Panc1 (cell line): ENCODE results near the gene FAM76A. TPM values are rescaled to one million over a fixed set of nuclear protein-coding genes. Genes with fewer than 3 reads are reported as not detected.

Experiments used
- ATAC-seq: fragments of 200-7000 bp; cut with Tn5 transposase; 2 replicates; pipeline ENCODE4 v1.9.1; 2020; ENCODE audit warnings: mild to moderate bottlenecking, moderate library complexity
- BruUV-seq: library from RNA; stranded (reverse); fragments of 400-500 nt; replicated peaks from 2 replicates; lab custom pipeline; 2021; lab: Mats Ljungman, UMichigan
- CTCF ChIA-PET: fragments of 300-600 bp; sonication (Branson Sonifier 250); formaldehyde crosslinking; loops from one replicate; lab custom pipeline; 2022; ENCODE audit warnings: antibody characterized with exemption; lab: Charles Lee
- POLR2A ChIA-PET: fragments of 300-600 bp; sonication (Branson Sonifier 250); formaldehyde crosslinking; loops from one replicate; lab custom pipeline; 2022; ENCODE audit warnings: antibody characterized with exemption; lab: Charles Lee
- DNase-seq: peaks from one replicate; pipeline ENCODE4 v3.0.0-alpha.2; 2010; ENCODE audit warnings: low read depth, low spot score
- H3K27ac ChIP-seq: 2 replicates; pipeline ENCODE4 v1.5.1; 2011; ENCODE audit warnings: mild to moderate bottlenecking, low read length, inconsistent platforms
- H3K27me3 ChIP-seq: fragments of 200-500 bp; sonication (Bioruptor generic); 2 replicates; pipeline ENCODE4 v1.6.0; 2014; ENCODE audit warnings: low read length, inconsistent platforms; ENCODE audit not compliant: control insufficient read depth, insufficient read depth
- H3K36me3 ChIP-seq: fragments of 200-500 bp; sonication (Bioruptor generic); 2 replicates; pipeline ENCODE4 v1.5.1; 2014; ENCODE audit warnings: inconsistent platforms, mild to moderate bottlenecking, low read length, moderate library complexity; ENCODE audit not compliant: control insufficient read depth, insufficient read depth
- H3K4me1 ChIP-seq: 2 replicates; pipeline ENCODE4 v1.5.1; 2011; ENCODE audit warnings: inconsistent platforms, mild to moderate bottlenecking, low read length, moderate library complexity; ENCODE audit not compliant: control insufficient read depth, insufficient read depth
- H3K4me3 ChIP-seq, 2 experiments: 2 replicates each; pipeline ENCODE4 v1.5.1; 2011 to 2012; ENCODE audit warnings: low read depth in 2 of 2, low read length in 2 of 2, mild to moderate bottlenecking in 2 of 2, inconsistent platforms in 1 of 2, moderate library complexity in 1 of 2
- H3K9me3 ChIP-seq: fragments of 200-500 bp; sonication (Bioruptor generic); 2 replicates; pipeline ENCODE4 v1.5.1; 2014; ENCODE audit warnings: low read depth, mild to moderate bottlenecking, inconsistent platforms, low read length, moderate library complexity; ENCODE audit not compliant: control insufficient read depth, insufficient read depth
- POLR2AphosphoS5 ChIP-seq: IDR thresholded peaks from 2 replicates; pipeline ENCODE4 v1.6.1; 2012; ENCODE audit warnings: mild to moderate bottlenecking, low read depth, low read length, moderate library complexity
- SIN3A ChIP-seq: IDR thresholded peaks from 2 replicates; pipeline ENCODE4 v1.6.1; 2012; ENCODE audit warnings: low read depth, mild to moderate bottlenecking, low read length, moderate library complexity, borderline replicate concordance; ENCODE audit not compliant: insufficient read depth
- TCF7L2 ChIP-seq: IDR thresholded peaks from 2 replicates; pipeline ENCODE4 v1.6.1; 2011; ENCODE audit warnings: mild to moderate bottlenecking, low read depth, low read length, inconsistent platforms
- in situ Hi-C: cut with HindIII; loops from 2 replicates; pipeline ENCODE4 v1.10.0; 2016; ENCODE audit warnings: low sequenced_read_pairs, low pct_unique_long_range_greater_than_20kb
- intact Hi-C: fragments of 100-400 bp; cut with micrococcal nuclease; formaldehyde crosslinking; loops from one replicate; pipeline ENCODE4 v1.10.0; 2022; ENCODE audit not compliant: unreplicated experiment
- total RNA-seq: library from RNA; stranded (reverse); gene quantifications from one replicate; pipeline ENCODE4 v1.2.1, GENCODE V29; 2021; ENCODE audit not compliant: unreplicated experiment
- TF ChIP-seq, protein P1 (sequence below): fragments of 450-650 bp; IDR thresholded peaks from 2 replicates; pipeline ENCODE4 v1.5.1; 2017; ENCODE audit warnings: mild to moderate bottlenecking
- TF ChIP-seq, protein P2 (sequence below), 2 experiments: IDR thresholded peaks; 2 replicates each; pipeline ENCODE4 v1.6.1; 2011 to 2012; ENCODE audit warnings: low read depth in 2 of 2, control low read depth in 1 of 2, low read length in 1 of 2, mild to moderate bottlenecking in 1 of 2, moderate library complexity in 1 of 2; ENCODE audit not compliant: insufficient read depth in 1 of 2

FAM76A gene
- total RNA-seq, 1 experiment from 2014 or later, result 15.4 TPM

DNA sequence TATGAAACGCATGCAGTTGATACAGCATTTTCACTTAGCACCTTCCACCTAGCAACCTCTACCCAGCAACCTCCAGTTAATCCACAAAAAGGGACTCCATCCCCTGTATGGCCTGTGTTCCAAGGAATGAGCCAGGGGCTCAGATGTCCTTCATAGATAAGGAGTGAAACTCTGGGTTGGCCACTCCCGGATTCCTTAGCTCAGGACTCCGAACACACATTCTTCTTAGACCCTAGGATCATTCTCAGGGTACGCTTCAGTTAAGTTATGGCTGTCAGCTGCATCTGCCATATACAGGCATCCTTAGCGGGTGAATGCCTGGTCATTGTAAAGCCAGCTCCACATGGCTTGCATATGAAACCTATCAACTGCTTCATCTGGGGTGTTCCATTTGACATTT lies 37.9 kb upstream of the FAM76A start:
- intact Hi-C loops, result no loop called here
- DNase-seq, result no peak
- H3K36me3 ChIP-seq, result no peaks in the 10 kb centered on the region
- TF ChIP-seq, protein P1, sequence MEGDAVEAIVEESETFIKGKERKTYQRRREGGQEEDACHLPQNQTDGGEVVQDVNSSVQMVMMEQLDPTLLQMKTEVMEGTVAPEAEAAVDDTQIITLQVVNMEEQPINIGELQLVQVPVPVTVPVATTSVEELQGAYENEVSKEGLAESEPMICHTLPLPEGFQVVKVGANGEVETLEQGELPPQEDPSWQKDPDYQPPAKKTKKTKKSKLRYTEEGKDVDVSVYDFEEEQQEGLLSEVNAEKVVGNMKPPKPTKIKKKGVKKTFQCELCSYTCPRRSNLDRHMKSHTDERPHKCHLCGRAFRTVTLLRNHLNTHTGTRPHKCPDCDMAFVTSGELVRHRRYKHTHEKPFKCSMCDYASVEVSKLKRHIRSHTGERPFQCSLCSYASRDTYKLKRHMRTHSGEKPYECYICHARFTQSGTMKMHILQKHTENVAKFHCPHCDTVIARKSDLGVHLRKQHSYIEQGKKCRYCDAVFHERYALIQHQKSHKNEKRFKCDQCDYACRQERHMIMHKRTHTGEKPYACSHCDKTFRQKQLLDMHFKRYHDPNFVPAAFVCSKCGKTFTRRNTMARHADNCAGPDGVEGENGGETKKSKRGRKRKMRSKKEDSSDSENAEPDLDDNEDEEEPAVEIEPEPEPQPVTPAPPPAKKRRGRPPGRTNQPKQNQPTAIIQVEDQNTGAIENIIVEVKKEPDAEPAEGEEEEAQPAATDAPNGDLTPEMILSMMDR, result no peak
- TF ChIP-seq SIN3A (no peak), TCF7L2 (no peak), POLR2AphosphoS5 (no peak)
- TF ChIP-seq, protein P2, sequence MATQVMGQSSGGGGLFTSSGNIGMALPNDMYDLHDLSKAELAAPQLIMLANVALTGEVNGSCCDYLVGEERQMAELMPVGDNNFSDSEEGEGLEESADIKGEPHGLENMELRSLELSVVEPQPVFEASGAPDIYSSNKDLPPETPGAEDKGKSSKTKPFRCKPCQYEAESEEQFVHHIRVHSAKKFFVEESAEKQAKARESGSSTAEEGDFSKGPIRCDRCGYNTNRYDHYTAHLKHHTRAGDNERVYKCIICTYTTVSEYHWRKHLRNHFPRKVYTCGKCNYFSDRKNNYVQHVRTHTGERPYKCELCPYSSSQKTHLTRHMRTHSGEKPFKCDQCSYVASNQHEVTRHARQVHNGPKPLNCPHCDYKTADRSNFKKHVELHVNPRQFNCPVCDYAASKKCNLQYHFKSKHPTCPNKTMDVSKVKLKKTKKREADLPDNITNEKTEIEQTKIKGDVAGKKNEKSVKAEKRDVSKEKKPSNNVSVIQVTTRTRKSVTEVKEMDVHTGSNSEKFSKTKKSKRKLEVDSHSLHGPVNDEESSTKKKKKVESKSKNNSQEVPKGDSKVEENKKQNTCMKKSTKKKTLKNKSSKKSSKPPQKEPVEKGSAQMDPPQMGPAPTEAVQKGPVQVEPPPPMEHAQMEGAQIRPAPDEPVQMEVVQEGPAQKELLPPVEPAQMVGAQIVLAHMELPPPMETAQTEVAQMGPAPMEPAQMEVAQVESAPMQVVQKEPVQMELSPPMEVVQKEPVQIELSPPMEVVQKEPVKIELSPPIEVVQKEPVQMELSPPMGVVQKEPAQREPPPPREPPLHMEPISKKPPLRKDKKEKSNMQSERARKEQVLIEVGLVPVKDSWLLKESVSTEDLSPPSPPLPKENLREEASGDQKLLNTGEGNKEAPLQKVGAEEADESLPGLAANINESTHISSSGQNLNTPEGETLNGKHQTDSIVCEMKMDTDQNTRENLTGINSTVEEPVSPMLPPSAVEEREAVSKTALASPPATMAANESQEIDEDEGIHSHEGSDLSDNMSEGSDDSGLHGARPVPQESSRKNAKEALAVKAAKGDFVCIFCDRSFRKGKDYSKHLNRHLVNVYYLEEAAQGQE (IDR thresholded peaks at IDR 0.05; ENCODE audit: insufficient read depth in 1 of 2, low read depth in 2 of 2, low read length in 1 of 2), result no peak
- H3K27me3 ChIP-seq, result peaks cover 6% of the 10 kb centered on the region; the same call in 1 of the 2 replicates
- H3K4me1 ChIP-seq, result no peaks in the 10 kb centered on the region
- in situ Hi-C loops, result no loop called here
- no peak overlapping the region for H3K4me3 ChIP-seq
- CTCF ChIA-PET, result no interaction called here
- POLR2A ChIA-PET, result no interaction called here
- BruUV-seq, result no TSS peak
- ATAC-seq, result no peak
- H3K27ac ChIP-seq, result no peak overlapping the region
- no peaks in the 10 kb centered on the region for H3K9me3 ChIP-seq

DNA sequence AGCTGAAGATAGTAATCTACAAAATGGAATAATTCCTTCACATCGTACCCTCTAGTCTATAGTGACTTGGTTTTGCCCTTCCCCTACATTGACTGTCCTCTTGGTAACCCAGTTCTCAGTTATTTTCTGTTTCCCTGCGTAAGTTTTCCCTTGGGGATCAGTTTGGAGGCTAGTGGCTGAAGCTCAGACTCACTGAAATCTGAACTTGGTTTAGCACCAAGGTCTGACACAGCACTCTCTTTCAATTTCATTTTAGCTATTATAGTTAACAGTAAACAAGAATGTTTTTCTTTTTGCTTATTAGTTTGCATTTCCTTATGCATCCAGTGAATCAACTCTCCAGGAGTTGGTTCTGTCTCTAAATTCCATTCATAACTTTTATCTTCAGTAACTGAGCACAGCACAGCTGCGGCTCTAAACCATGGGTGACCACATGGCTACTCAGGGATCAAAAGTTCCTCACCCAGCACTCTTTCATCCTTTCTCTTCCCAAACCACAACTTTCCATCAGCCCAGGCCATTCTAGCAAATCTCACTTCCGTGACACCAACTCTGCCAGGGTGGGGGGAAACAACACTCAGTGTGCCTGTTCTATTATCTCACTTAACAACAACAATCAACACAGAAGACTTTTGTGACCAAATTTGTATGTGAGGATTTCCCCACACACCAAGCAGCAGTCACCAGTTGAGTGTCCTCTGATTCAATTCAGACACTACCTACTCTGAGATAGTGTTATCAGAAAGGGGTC lies 36.2 kb upstream of the FAM76A start:
- POLR2A ChIA-PET, result no interaction called here
- in situ Hi-C loops (no loop called here), intact Hi-C loops (no loop called here)
- H3K27ac ChIP-seq, result no peak overlapping the region
- H3K4me3 ChIP-seq, result no peak overlapping the region
- peaks cover 6% of the 10 kb centered on the region; the same call in 1 of the 2 replicates for H3K27me3 ChIP-seq
- BruUV-seq, result no TSS peak
- CTCF ChIA-PET, result no interaction called here
- DNase-seq (no peak), ATAC-seq (no peak)
- TF ChIP-seq, protein P2 (IDR thresholded peaks at IDR 0.05; ENCODE audit: insufficient read depth in 1 of 2, low read depth in 2 of 2, low read length in 1 of 2), result no peak
- no peaks in the 10 kb centered on the region for H3K36me3 ChIP-seq
- H3K4me1 ChIP-seq, result no peaks in the 10 kb centered on the region
- H3K9me3 ChIP-seq, result no peaks in the 10 kb centered on the region
